GM19397 (cell line): ENCODE measurements around the gene WDR13.
"Not testable (repeated sequence)": the region's sequence is repeated elsewhere in the genome, so short reads cannot be mapped to it uniquely, and the experiment has no call there.

Experiments
- ATAC-seq: cut with Tn5 transposase; IDR thresholded peaks from one replicate; pipeline ENCODE4 v1.9.1; 2021; ENCODE audit warnings: mild to moderate bottlenecking, moderate library complexity; ENCODE audit not compliant: unreplicated experiment

The WDR13 gene

DNA sequence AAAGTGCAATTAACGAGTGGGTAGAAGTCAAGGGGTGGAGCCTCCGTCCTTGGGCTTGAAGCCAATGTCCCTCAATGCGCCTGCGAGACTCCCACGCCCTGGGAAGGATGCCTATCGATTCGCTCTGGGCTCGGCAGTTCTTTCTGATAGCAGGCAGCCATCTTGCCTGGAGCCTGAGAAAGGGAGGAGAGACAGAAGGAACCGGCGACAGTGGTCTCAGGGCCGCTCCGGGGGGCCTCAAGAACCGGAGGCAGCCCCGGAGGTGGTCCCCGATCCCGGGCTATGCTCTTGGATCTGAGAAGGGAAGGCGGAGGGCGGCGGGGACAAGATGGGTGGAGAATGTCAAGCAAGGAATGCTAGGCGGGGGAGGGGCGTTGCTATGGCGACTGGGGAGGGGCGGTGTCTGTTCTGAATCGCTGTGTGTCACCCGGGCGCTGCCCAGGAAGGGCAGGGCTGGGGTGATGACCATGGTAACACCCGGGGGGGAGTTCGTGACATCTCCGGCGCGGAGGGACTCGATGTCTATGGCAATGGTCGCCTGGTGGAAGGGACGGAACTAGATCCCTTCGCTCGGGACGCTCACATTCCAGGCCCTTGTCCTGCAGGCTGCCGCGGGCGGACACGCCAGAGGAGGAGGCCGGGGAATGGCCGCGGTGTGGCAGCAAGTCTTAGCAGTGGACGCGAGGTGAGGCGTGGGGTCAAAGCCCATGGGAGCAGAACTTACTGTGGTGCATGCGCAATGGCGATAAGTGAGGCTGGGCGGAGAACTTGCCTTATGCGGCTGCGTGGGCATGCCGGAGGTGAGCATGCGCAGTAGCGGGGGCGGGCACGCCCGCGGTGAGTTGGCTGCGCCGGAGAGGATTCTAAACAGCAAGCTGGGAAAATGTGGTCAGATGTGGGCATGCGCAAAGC is at the start of gene WDR13:
Gene WDR13, plus strand, starts transcription at position 140 of the 912 bp plus-strand sequence. Its CDS starts 505 bp downstream, at position 645.
- ATAC-seq, result peak; percentile 76

DNA sequence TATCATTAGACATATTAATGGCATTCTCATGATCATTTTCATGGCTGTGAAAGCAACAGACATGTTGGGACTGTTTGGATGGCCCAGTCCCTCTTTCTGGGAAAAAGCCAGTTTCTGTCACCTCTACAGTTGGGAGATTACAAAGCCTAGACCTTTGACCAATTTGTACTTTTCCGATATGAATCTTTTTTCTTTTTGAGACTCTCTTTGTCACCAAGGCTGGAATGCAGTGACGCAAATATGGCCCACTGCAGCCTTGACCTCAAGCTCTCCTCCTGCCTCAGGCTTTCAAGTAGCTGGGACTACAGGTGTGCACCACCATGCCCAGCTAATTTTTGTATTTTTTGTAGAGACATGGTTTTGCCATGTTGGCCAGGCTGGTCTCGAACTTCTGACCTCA is 48.4 kb upstream of the WDR13 start:
- no peak for ATAC-seq

DNA sequence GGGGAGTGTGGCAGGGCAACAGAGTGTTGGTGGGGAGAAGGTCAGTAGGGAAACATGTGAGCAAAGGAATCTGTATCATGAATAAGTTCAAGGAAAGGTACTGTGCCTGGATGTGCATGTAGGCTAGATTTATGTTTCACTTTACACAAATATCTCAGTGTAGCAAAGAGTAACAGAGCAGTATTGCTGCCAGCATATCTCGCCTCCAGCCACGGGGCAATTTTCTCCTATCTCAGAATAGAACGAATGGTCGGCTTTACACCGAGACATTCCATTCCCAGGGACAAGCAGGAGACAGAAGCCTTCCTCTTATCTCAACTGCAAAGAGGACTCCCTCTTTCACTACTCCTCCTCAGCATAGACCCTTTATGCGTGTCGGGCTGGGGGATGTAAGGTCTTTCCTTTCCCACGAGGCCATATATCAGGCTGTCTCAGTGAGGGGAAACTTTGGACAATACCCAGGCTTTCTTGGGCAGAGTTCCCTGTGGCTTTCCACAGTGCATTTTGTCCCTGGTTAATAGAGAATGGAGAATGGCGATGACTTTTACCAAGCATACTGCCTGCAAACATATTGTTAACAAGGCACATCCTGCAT is 41.5 kb upstream of the WDR13 start:
- ATAC-seq, result not testable (repeated sequence)

DNA sequence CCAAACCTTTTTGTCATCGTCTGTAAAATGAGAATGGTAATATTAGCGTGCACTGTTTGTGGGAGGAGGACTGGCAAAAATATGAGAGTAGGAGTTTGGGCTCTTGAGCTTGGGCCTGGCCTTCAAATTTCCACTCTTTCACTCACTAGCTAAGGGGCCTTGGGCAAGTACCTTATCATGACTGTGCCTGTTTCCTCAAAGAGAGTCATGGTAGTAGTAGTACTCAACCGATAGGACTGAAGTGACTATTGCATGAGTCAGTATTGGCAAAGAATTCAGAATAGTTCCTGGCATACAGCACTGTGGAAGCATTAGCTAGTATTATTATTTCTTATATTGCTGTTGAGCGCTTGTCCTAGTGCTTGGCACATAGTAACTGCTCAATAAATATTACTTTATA is 39.0 kb upstream of the WDR13 start:
- no peak for ATAC-seq

DNA sequence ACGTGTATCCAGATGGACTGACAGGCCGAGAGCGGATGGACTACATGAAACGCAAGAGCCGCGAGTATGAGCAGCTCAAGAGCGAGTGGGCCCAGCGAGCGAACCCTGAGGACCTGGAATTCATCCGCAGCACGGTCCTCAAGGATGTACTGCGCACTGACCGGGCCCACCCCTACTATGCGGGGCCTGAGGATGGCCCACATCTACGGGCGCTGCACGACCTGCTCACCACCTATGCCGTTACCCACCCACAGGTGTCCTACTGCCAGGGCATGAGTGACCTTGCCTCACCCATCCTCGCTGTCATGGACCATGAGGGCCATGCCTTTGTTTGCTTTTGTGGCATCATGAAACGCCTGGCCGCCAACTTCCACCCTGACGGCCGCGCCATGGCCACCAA is 37.7 kb upstream of the WDR13 start:
- ATAC-seq, result no peak

DNA sequence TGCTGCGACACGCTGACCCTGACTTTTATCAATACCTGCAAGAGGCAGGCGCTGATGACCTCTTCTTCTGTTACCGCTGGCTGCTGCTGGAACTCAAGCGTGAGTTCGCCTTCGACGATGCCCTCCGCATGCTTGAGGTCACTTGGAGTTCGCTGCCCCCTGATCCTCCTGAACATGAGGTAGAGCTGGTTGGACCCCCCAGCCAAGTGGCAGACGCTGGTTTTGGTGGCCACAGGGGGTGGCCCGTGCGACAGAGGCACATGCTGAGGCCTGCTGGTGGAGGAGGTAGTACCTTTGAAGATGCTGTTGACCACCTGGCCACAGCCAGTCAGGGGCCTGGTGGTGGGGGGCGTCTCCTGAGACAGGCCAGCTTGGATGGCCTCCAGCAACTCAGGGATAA is 37.2 kb upstream of the WDR13 start:
- no peak for ATAC-seq

DNA sequence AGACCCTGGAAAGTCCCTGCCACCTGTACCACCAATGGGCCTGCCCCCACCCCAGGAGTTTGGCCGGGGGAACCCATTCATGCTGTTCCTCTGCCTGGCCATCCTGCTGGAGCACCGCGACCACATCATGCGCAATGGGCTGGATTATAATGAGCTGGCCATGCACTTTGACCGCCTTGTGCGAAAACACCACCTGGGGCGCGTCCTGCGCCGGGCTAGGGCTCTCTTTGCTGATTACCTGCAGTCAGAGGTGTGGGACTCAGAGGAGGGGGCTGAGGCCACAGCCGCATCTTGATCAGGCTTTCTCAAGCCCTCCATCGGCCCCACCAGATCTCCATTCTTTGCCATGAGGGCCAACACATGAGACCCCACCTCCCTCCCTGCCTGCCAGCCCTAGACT is 36.6 kb upstream of the WDR13 start:
- no peak for ATAC-seq

DNA sequence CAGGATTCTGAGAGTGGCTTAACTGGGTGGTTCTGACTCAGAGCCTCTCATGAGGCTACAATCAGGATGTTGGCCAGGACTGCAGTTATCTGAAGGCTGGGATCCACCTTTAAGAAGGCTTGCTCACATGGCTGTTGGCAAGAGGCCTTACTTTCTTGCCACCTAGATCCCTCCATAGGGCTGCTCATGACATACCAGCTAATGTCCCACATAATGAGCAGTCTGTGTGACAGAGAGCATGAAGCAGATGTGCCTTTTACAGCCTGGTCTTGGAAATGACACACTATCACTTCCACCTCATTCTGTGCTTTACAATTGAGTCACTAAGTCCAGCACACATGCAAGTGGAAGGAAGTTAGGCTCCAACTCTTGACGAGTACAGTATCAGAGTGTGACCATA is 27.3 kb upstream of the WDR13 start:
- no peak for ATAC-seq

DNA sequence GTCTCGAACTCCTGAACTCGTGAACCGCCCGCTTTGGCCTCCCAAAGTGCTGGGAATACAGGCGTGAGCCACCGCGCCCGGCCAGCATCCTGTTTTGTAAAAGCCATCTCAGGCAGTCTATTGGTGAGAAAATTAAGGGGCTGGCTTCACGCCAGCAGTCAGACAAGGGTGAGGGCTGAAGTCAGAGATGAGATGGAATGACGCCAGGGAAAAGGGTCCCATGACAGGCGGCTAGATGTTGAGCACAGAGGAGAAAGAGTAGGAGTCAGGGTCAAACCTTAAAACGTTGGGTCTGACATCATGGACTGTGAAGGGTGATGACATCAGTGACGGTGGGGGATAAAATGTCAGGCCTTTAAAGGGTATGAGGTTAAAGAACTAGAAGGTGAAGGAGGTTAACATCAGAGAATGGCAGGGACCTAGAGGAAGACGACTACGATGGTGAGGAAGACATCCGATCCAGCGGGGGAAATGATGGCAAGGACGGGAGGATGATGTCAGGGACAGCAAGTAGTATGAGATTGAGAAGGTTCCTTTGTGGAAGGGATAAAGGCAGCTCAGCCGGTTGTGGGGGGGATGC is 23.5 kb upstream of the WDR13 start:
- no peak for ATAC-seq

DNA sequence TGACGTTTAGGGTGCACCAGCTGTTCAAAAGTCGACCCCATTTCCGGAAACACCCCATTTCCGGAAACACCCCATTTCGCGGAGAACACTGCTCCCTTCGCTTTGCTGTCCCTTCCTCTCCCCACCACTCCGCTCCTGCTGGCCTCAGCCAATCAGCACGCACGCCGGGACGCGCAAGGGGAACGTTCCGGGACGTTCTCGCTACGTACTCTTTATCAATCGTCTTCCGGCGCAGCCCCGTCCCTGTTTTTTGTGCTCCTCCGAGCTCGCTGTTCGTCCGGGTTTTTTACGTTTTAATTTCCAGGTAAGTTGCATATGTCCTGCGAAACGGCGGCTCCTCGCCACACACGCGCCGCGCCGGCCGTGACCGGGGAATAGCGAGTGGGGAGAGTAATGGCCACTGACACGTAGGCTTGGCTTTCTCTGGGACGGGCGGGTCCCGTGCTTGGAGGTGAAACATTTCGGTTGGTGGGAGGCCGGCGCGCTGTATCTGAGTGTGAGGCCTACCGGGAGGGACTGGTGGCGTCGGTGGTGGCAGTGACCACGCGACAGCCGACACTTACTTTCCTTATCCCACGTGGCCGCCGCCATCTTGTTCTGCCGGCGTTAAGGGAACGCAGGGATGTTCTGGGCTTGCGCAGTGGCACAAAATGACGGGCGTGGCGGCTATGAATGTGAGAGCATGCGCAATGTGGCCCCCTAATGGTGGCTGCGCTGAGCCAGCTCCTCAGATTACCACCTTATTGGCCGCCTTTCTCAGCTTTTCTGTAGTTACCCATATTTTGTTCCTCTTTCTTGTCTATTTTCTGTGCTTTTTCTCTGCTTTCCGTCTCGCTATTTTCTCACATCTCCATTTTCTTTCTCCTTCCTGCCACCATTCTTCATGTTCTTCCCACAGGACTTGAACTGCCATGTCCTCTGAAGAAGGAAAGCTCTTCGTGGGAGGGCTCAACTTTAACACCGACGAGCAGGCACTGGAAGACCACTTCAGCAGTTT is 22.7 kb upstream of the WDR13 start, which contains the start of gene RBM3:
Gene RBM3, plus strand, starts transcription at position 215 of the 997 bp plus-strand sequence. Its CDS starts 697 bp downstream, at position 912.
- peak; percentile 88 for ATAC-seq

DNA sequence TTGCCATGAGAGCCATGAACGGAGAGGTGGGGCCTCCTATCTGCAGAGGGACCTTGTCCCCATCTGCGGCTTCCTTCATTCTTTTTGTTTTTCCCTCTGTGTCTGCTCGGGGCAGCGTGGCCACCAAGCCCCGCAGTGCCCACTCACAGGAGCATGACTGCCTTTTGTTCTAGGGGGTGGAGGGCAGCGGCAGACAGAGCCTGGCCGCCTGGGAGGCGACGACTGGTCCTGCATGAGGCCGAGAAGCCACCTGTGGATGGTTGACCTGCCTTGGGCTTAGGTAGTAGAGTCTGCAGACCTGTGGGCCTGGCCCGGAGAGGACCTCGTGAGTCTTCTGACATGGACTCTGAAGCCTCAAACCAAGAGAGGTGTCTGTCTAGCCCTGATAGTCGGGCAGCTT is 21.6 kb upstream of the WDR13 start:
- ATAC-seq, result no peak

DNA sequence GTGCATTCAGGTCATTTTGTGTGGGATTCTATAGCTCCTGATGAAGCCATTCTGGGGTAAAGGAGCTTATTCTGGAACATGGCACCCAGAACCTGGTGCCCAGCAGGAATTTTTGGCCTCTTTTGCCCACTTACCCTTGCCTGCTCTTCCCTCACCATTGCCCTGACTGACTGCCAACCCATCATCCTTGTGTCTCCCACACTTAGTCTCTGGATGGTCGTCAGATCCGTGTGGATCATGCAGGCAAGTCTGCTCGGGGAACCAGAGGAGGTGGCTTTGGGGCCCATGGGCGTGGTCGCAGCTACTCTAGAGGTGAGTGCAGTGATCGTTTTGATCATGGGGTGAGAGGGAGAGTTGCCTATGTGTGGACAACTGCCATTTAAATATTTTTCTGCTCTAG is 21.2 kb upstream of the WDR13 start:
- no peak for ATAC-seq

DNA sequence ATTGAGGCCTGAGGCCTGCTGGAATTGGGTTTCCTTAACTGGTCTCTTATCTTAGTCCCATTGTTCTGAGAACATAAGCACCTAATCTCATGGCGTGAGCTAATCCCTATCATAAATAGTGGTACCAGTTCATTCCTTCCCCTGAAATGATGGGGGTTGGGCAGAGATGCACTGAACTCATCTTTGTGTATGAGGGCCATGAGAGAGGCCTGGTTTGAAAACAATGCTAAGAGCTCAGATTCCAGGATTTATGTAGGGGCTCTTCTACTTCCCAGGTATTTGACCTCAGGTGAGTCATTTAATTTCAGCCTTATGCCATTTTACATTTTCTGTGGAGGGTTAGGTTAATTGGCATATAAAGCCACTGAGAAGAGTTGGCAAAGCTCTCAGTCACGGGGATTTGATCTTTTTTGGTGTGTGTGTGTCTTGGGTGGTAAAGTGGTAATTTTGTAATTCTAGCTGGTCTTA is 18.6 kb upstream of the WDR13 start:
- no peak for ATAC-seq

DNA sequence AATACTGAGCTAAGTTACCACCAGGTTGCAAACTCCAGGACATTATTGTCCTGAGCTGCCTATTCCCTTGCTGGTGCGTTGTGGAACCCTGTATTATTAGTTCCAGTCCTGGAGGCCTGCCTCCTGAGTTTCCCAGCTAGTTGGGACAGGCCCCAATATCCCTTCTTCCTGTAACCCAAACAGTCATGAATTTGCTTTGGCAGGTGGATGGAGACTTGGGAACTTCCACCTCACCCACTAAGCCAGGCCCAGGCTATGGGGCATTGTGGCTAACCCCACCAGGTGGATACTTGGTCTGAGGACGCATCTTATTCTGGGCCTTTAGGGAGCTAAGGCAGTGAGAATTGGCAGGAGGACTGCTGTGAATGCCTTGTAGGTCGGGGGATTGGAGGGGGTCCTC is 18.0 kb upstream of the WDR13 start:
- no peak for ATAC-seq

DNA sequence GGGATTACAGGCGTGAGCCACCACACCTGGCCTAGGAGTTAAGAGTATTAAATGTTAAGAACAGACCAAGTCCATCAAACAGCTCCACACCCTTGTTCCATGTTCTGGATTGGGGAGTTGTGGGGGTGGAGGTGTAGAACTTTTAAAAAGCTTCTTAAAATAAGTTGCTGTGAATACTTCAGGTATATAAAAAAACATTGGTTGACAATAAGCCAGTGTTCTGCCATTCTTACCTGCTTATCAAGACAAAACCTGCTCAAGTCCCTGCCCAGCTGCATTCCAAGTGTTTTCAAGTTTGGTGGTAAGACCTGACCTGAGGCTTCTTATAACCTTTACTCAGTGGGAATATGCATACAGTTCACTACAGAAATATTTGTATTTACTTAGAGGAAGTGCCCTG is 16.6 kb upstream of the WDR13 start:
- no peak for ATAC-seq

DNA sequence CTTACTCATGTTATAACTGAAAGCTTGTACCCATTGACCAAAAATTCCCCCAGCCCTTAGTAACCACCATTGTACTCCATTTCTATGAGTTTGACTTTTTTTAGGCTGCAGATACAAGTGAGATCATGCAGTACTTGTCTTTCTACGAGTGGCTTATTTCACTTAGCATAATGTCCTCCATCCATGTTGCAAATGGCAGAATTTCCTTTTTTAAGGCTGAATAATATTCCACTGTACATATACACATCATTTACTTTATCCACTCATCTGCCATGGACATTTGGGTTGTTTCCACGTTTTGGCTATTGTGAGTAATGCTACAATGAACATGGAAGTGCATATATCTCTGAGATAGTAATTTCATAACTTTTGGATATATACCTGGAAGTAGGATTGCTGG is 12.6 kb upstream of the WDR13 start:
- no peak for ATAC-seq

DNA sequence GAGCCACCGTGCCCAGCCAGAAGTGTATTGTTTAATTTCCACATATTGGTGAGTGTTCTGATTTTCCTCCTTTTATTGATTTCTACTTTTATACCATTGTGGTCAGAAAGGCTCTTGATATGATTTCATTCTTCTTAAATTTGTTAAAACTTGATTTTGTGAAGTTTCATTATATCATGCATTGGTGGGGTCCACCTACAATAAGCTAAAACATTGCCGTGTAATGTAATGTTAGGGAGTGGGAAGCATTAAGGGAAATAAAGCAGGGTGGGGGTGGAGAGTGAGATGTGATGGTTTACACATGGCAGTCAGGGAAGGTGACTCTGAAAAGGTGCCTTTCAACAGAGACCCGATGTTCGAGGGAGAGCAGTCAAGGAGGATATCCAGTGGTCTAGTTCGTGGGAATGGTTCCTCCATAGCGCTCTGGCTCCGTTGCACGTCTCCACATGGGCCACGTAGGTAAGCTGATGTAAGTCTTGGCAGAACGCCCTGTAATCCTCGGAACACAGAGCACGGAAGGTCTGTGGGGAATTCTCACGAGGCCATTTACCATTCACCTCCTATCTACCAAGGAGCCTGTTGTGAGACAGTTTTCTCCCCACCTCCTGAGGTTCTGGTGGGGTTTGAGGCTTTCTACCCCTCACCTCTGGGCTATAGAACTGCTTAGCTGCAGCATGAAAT is 7.7 kb upstream of the WDR13 start:
- ATAC-seq, result no peak

DNA sequence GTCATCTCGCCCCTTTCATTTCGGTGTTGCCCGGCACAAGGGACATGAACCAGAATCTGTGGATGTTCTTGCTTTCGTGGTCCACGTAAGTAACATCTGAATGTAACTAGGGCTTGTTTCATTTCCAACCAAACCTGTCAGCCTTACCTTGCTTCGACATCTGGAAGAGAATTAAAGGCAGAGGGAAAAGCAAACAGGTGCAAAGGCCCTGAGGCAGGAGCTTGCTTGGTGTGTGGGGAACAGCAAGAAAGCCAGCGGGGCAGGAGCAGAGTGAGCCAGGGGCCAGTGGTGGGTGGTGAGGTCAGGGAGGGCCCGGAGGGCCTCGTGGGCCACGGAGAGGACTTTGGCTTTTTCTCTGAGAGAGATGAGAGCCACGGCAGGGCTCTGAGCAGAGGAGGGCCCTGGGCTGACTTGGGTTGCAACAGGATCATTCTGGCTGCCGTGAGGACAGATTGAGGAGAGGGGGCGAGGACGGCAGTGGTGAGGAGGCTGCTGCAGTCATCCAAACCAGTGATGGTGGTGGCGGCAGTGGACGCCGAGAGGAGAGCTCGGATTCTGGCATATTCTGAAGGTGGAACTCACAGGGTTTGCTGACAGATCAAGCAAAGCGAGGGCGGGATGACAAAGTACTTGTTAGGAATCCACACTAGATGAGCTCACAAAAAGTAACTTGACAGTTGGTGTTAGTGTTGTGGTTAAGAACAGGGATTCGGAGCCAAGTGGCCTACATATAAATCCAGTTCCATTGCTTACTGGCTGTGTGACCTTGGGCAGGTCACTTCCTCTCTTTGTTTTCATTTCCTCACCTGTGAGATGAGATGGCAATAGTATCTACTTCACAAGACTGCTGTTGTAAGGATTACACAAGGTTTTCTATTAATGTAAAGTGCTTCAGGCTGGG is 6.8 kb upstream of the WDR13 start:
- ATAC-seq, result no peak

DNA sequence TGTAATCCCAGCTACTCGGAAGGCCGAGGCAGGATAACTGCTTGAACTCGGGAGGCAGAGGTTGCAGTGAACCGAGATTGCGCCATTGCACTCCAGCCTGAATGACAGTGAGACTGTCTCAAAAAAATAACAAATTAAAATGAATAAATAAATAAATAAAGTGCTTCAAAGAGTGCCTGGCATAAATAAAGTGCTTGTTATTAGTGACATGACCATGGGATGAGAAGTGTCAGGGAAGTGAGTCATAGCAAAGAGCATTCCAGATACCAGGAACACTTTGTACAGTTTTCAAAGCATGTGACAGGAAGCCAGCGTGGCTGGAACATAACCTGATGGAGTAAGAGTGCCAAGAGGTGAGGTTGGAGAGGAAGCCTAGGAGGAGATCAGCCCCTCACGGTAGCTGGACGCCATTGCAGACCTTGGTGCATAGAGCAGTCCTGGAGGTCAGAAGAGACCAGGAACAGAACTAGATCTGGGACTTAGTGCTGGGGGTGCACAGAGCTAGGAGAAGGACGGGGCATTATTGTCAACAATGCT is 6.0 kb upstream of the WDR13 start:
- ATAC-seq, result no peak
